HUES48 (cell line): ENCODE data around the gene SLC5A10.
A peak's percentile ranks its signal among the peaks of the same experiment; 100 is the strongest.

Source experiments
- H3K27ac ChIP-seq: one replicate; pipeline ENCODE4 v1.7.0; 2013; ENCODE audit warnings: low read depth, low read length, inconsistent platforms
- H3K27me3 ChIP-seq: 2 replicates; pipeline ENCODE4 v1.6.1; 2013; ENCODE audit warnings: mild to moderate bottlenecking, low read length; ENCODE audit not compliant: control insufficient read depth, insufficient read depth
- H3K36me3 ChIP-seq: 2 replicates; pipeline ENCODE4 v1.6.1; 2013; ENCODE audit warnings: low read length; ENCODE audit not compliant: control insufficient read depth, insufficient read depth
- H3K4me1 ChIP-seq: 2 replicates; pipeline ENCODE4 v1.6.1; 2013; ENCODE audit warnings: mild to moderate bottlenecking, low read length; ENCODE audit not compliant: control insufficient read depth, insufficient read depth
- H3K4me3 ChIP-seq: 2 replicates; pipeline ENCODE4 v1.5.1; 2013; ENCODE audit warnings: mild to moderate bottlenecking, low read depth, low read length
- H3K9ac ChIP-seq: 2 replicates; pipeline ENCODE4 v1.6.1; 2013; ENCODE audit warnings: mild to moderate bottlenecking, low read depth, low read length, moderate library complexity
- H3K9me3 ChIP-seq: 2 replicates; pipeline ENCODE4 v1.6.1; 2013; ENCODE audit warnings: low read length; ENCODE audit not compliant: control insufficient read depth, insufficient read depth

The SLC5A10 gene

DNA sequence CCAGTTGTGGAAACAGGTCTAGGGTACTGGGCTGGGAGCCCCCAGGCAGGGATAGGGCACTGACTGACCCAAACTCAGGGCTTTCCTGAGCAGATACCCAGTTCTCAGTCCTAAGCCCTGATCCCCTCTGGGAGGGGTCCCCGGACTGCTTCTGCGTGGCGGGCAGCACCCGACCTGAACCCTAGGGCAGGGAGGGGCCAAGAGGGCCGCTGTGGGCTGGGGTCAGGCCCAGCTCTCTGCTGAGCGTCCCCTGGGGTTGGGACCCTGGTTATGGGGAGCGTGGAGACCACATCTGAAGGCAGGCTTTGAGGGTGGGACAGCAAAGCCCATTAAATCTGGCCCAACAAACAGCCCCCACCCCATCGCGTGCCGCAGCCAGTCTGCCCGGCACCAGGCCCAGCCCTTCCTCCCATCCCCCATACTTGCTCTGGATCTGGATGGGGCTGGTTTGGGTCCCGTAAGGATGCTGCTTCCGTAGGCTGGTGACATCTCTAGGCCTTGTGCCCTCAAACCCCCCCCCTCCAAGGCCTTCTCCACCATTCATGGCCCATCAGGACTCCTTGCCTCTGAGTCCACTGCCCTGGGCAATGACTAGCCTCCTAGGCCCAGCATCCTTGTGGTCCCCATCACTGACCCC is 53.3 kb downstream of the SLC5A10 start:
- peak overlapping the region; percentile 90 for H3K27ac ChIP-seq
- H3K4me1 ChIP-seq: peaks cover 15% of the 10 kb centered on the region
- peaks cover 30% of the 10 kb centered on the region for H3K36me3 ChIP-seq
- 0 out of 2 replicates have a peak, but pooled peaks cover 6% of the 10 kb centered on the region for H3K9me3 ChIP-seq
- H3K27me3 ChIP-seq: no peaks in the 10 kb centered on the region
- H3K4me3 ChIP-seq: peak overlapping the region; percentile 90
- peak overlapping the region; percentile 74 for H3K9ac ChIP-seq

GRCh38 chr17:19005789-19006430 is 53.9 kb downstream of the SLC5A10 start:
- H3K9ac ChIP-seq: no peak overlapping the region
- no peak overlapping the region for H3K27ac ChIP-seq
- no peak overlapping the region for H3K4me3 ChIP-seq
- no peaks in the 10 kb centered on the region for H3K27me3 ChIP-seq
- H3K36me3 ChIP-seq: peaks cover 24% of the 10 kb centered on the region
- H3K4me1 ChIP-seq: peaks cover 15% of the 10 kb centered on the region
- H3K9me3 ChIP-seq: 0 out of 2 replicates have a peak, but pooled peaks cover 6% of the 10 kb centered on the region

- Histone ChIP-seq H3K36me3 (peaks cover 16% of the 10 kb centered on the region), H3K9ac (no peak overlapping the region), H3K27me3 (no peaks in the 10 kb centered on the region), H3K4me1 (peaks cover 15% of the 10 kb centered on the region), H3K9me3 (0 out of 2 replicates have a peak, but pooled peaks cover 6% of the 10 kb centered on the region), H3K27ac (no peak overlapping the region), H3K4me3 (no peak overlapping the region)
Observed at GRCh38 chr17:19006698-19007097, 54.7 kb downstream of the SLC5A10 start.

GRCh38 chr17:19009970-19010369 is 58.0 kb downstream of the SLC5A10 start:
- Histone ChIP-seq H3K27ac (no peak overlapping the region), H3K4me3 (no peak overlapping the region), H3K9ac (no peak overlapping the region), H3K4me1 (peaks cover 3% of the 10 kb centered on the region; the same call in 1 of the 2 replicates), H3K27me3 (no peaks in the 10 kb centered on the region), H3K36me3 (no peaks in the 10 kb centered on the region), H3K9me3 (0 out of 2 replicates have a peak, but pooled peaks cover 6% of the 10 kb centered on the region)

- no peaks in the 10 kb centered on the region for H3K4me1 ChIP-seq
- H3K9ac ChIP-seq: no peak overlapping the region
- 0 out of 2 replicates have a peak, but pooled peaks cover 6% of the 10 kb centered on the region for H3K9me3 ChIP-seq
Observed at GRCh38 chr17:19010729-19011505, 59.0 kb downstream of the SLC5A10 start.

DNA sequence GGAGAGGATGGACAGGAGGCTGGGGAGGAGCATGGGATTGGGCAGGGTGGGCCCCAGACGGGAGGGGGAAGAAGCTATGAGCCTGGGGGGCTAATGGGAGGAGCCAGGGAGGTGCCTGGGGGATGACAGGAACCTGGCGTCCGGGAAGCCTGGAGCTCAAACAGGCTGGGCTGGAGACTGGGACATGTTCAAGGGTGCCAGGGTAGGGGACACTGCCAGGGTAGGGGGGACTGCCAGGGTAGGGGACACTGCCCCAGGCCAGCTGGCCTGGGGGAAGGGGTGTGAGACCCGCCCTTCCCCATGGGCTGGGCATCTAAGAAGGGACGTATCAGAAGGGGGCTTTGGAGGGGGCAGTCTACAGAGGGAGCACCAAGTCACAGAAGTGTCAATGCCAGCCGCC is 59.6 kb downstream of the SLC5A10 start:
- H3K4me3 ChIP-seq: no peak overlapping the region
- no peak overlapping the region for H3K9ac ChIP-seq
- H3K9me3 ChIP-seq: 0 out of 2 replicates have a peak, but pooled peaks cover 4% of the 10 kb centered on the region
- no peaks in the 10 kb centered on the region for H3K27me3 ChIP-seq
- no peak overlapping the region for H3K27ac ChIP-seq
- H3K36me3 ChIP-seq: no peaks in the 10 kb centered on the region
- H3K4me1 ChIP-seq: no peaks in the 10 kb centered on the region

More at GRCh38 chr17:19010729-19011505, 59.0 kb downstream of the SLC5A10 start:
- H3K4me3 ChIP-seq: no peak overlapping the region
- H3K27me3 ChIP-seq: no peaks in the 10 kb centered on the region
- H3K36me3 ChIP-seq: no peaks in the 10 kb centered on the region
- H3K27ac ChIP-seq: no peak overlapping the region

GRCh38 chr17:19012171-19013080 is 60.5 kb downstream of the SLC5A10 start:
- Histone ChIP-seq H3K27me3 (no peaks in the 10 kb centered on the region), H3K9me3 (no peaks in the 10 kb centered on the region), H3K4me3 (no peak overlapping the region), H3K9ac (no peak overlapping the region), H3K36me3 (no peaks in the 10 kb centered on the region), H3K27ac (no peak overlapping the region), H3K4me1 (no peaks in the 10 kb centered on the region)

- Histone ChIP-seq H3K4me1 (no peaks in the 10 kb centered on the region), H3K9me3 (no peaks in the 10 kb centered on the region), H3K36me3 (no peaks in the 10 kb centered on the region), H3K27ac (no peak overlapping the region), H3K4me3 (no peak overlapping the region), H3K27me3 (no peaks in the 10 kb centered on the region), H3K9ac (no peak overlapping the region)
Observed at GRCh38 chr17:19013226-19013625, 61.3 kb downstream of the SLC5A10 start.

DNA sequence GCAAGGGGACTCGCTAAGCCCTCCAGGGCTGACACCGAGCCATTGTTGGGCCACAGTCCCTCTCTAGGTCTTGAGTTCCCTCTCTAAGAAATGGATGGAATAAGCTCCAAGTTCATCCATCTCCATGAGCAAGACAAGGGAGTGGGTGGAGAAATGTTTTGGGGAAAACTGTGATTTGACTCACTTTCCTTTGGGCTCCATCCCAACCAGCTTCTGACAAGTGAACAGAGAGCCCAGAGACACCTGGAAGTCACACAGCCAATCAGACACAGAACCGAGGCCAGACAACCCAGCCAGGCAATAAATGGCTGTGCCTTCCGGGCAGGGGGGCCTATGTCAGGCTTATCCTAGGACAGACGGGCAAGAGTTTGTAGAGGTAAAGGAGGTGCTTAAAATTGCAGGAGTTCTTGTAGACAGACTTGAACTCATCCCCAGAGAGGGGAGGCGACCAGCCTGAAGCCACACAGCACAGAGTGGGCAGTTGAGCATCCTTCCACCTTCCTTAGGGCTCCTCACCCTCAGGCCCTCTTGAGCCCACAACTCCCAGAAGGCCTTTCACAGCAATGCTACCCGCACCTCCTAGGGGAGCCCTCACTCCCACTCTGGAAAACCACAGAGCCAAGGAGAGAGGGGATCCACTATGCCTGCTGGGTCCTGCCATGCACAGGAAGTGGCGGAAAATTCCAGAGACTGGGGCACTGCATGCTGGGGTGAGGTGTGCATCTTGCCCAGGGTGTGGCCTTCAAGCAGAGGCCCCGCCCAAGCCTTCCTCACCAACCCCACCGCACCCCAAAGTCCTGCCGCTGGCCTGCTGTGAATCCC is 62.1 kb downstream of the SLC5A10 start:
- H3K9me3 ChIP-seq: no peaks in the 10 kb centered on the region
- H3K4me1 ChIP-seq: no peaks in the 10 kb centered on the region
- H3K27me3 ChIP-seq: no peaks in the 10 kb centered on the region
- no peak overlapping the region for H3K27ac ChIP-seq
- no peaks in the 10 kb centered on the region for H3K36me3 ChIP-seq
- H3K4me3 ChIP-seq: no peak overlapping the region
- no peak overlapping the region for H3K9ac ChIP-seq
